Measurements from ENCODE around the gene LMF1.

The LMF1 gene

DNA sequence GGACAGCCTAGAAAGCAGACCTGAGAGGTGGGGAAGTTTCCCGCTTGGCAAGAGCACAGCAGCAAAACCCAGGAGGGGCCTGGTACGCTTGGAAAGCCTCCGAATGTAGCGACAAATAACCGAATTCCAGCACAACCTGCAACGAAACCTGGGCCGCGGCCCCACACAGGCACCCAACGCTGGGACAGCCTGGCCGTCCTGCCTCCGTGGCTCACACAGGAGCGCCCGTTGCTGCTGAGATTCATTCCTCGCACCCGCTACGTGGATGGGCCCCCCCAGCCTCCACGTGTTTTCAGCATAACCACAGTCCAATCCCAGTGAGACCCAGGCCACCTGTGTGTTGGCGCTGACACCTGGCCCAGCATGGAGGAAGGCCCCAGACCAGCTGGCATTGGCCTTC lies 42.9 kb downstream of the LMF1 start:
- Histone ChIP-seq H4K20me1 (ENCODE audit: control insufficient read depth, insufficient read depth, low read depth, low read length) (no peaks in the 10 kb centered on the region), H3K4me2 (ENCODE audit: low read length) (no peak overlapping the region), H3F3A (ENCODE audit: control insufficient read depth, insufficient read depth) (no peaks in the 10 kb centered on the region), H3K79me2 (ENCODE audit: control insufficient read depth, low read length) (no peaks in the 10 kb centered on the region), H3K9me3 (ENCODE audit: control insufficient read depth, insufficient read depth, low read length) (peaks cover 7% of the 10 kb centered on the region; the same call in 1 of the 2 replicates), H3K4me1 (ENCODE audit: control insufficient read depth, low read length) (no peaks in the 10 kb centered on the region), H3K36me3 (ENCODE audit: control insufficient read depth, low read length) (peaks cover 11% of the 10 kb centered on the region; the same call in 1 of the 2 replicates), H3K4me3 (ENCODE audit: low read length) (no peak overlapping the region), H3K27ac (ENCODE audit: low read depth, low read length) (no peak overlapping the region), H3K27me3 (ENCODE audit: control insufficient read depth, low read length) (no peaks in the 10 kb centered on the region), H3K9me2 (replicated peaks; ENCODE audit: control insufficient read depth, low read length) (no peaks in the 10 kb centered on the region)
- TF ChIP-seq EZH2phosphoT487 (IDR thresholded peaks at IDR 0.05; ENCODE audit: borderline replicate concordance, low read length) = no peak
- TF ChIP-seq, protein P1, sequence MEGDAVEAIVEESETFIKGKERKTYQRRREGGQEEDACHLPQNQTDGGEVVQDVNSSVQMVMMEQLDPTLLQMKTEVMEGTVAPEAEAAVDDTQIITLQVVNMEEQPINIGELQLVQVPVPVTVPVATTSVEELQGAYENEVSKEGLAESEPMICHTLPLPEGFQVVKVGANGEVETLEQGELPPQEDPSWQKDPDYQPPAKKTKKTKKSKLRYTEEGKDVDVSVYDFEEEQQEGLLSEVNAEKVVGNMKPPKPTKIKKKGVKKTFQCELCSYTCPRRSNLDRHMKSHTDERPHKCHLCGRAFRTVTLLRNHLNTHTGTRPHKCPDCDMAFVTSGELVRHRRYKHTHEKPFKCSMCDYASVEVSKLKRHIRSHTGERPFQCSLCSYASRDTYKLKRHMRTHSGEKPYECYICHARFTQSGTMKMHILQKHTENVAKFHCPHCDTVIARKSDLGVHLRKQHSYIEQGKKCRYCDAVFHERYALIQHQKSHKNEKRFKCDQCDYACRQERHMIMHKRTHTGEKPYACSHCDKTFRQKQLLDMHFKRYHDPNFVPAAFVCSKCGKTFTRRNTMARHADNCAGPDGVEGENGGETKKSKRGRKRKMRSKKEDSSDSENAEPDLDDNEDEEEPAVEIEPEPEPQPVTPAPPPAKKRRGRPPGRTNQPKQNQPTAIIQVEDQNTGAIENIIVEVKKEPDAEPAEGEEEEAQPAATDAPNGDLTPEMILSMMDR (IDR thresholded peaks at IDR 0.05; ENCODE audit: low read depth, low read length, poor library complexity, severe bottlenecking) = no peak

DNA sequence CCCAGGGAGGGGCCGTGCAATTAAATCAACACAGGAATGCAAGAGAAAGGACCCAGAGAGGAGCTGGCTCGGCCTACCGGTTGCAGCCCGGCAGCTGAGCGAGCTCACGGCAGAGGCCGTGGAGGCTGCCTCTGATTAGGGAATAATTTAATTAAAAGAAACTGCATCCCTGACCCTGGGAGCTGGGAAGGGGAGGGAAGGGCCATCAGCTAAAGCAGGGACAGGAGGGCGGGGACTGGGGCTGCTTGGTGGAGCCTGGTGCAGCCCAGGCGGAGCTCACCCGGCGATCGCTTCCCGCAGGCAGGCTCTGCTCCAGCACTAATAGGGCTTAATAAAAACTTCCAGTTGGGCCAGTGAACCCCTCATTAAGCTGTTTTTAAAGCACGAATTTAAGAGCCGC lies 43.4 kb downstream of the LMF1 start:
- peaks cover 11% of the 10 kb centered on the region; the same call in 1 of the 2 replicates for H3K36me3 ChIP-seq (ENCODE audit: control insufficient read depth, low read length)
- H3K9me2 ChIP-seq (replicated peaks; ENCODE audit: control insufficient read depth, low read length) = no peaks in the 10 kb centered on the region
- H3K27me3 ChIP-seq (ENCODE audit: control insufficient read depth, low read length) = no peaks in the 10 kb centered on the region
- no peaks in the 10 kb centered on the region for H4K20me1 ChIP-seq (ENCODE audit: control insufficient read depth, insufficient read depth, low read depth, low read length)
- no peak overlapping the region for H3K4me3 ChIP-seq (ENCODE audit: low read length)
- no peak overlapping the region for H3K27ac ChIP-seq (ENCODE audit: low read depth, low read length)
- H3F3A ChIP-seq (ENCODE audit: control insufficient read depth, insufficient read depth) = no peaks in the 10 kb centered on the region
- H3K4me1 ChIP-seq (ENCODE audit: control insufficient read depth, low read length) = no peaks in the 10 kb centered on the region
- no peak overlapping the region for H3K4me2 ChIP-seq (ENCODE audit: low read length)
- H3K79me2 ChIP-seq (ENCODE audit: control insufficient read depth, low read length) = no peaks in the 10 kb centered on the region
- no peak for TF ChIP-seq EZH2phosphoT487 (IDR thresholded peaks at IDR 0.05; ENCODE audit: borderline replicate concordance, low read length)
- TF ChIP-seq, protein P1 (IDR thresholded peaks at IDR 0.05; ENCODE audit: low read depth, low read length, poor library complexity, severe bottlenecking) = no peak
- peaks cover 7% of the 10 kb centered on the region; the same call in 1 of the 2 replicates for H3K9me3 ChIP-seq (ENCODE audit: control insufficient read depth, insufficient read depth, low read length)

DNA sequence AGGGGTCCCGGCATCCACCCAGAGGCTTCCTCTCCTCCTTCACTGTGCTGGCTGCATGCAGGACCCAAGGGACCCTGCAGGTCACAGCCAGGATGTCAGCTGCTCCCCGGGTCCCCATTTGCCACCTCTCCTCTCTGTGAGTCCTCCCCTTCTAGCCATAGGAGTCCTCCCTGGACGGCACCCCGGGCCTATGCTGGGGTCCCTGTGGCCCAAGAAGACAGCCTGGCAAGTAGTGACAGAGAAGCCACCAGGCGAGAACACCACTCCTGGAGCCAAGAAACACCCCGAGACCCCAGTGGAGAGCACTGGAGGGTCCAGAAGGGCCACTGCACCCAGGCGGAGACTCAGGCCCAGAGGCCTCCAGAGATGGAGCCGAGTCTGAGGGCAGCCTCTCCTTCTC lies 44.1 kb downstream of the LMF1 start:
- no peak overlapping the region for H3K4me2 ChIP-seq (ENCODE audit: low read length)
- peaks cover 7% of the 10 kb centered on the region; the same call in 1 of the 2 replicates for H3K9me3 ChIP-seq (ENCODE audit: control insufficient read depth, insufficient read depth, low read length)
- H3K4me3 ChIP-seq (ENCODE audit: low read length) = no peak overlapping the region
- H3F3A ChIP-seq (ENCODE audit: control insufficient read depth, insufficient read depth) = no peaks in the 10 kb centered on the region
- TF ChIP-seq, protein P1 (IDR thresholded peaks at IDR 0.05; ENCODE audit: low read depth, low read length, poor library complexity, severe bottlenecking) = no peak
- no peak for TF ChIP-seq EZH2phosphoT487 (IDR thresholded peaks at IDR 0.05; ENCODE audit: borderline replicate concordance, low read length)
- no peaks in the 10 kb centered on the region for H3K27me3 ChIP-seq (ENCODE audit: control insufficient read depth, low read length)
- peaks cover 11% of the 10 kb centered on the region; the same call in 1 of the 2 replicates for H3K36me3 ChIP-seq (ENCODE audit: control insufficient read depth, low read length)
- H3K27ac ChIP-seq (ENCODE audit: low read depth, low read length) = no peak overlapping the region
- H3K4me1 ChIP-seq (ENCODE audit: control insufficient read depth, low read length) = no peaks in the 10 kb centered on the region
- no peaks in the 10 kb centered on the region for H3K9me2 ChIP-seq (replicated peaks; ENCODE audit: control insufficient read depth, low read length)
- H3K79me2 ChIP-seq (ENCODE audit: control insufficient read depth, low read length) = no peaks in the 10 kb centered on the region
- no peaks in the 10 kb centered on the region for H4K20me1 ChIP-seq (ENCODE audit: control insufficient read depth, insufficient read depth, low read depth, low read length)

All from DOHH2 (cell line).